Umbilical cord (tissue), 2 donors: ENCODE results near the gene FRMPD4. TPM values are rescaled to one million over a fixed set of nuclear protein-coding genes. Genes with fewer than 3 reads are reported as not detected.
"Not testable (repeated sequence)": the region's sequence is repeated elsewhere in the genome, so short reads cannot be mapped to it uniquely, and the experiment has no call there.

Experiments used
- DNase-seq: peaks from one replicate; pipeline ENCODE4 v3.0.0-alpha.2; 2015; ENCODE audit warnings: low spot score
- total RNA-seq: library from RNA; depleted of rRNA; stranded (reverse); fragments of >200 nt; gene quantifications from one replicate; pipeline ENCODE4 v1.2.3, GENCODE V29; 2014; ENCODE audit warnings: low replicate concordance; ENCODE audit not compliant: insufficient read depth

Gene FRMPD4
- total RNA-seq, 1 donor from 2014 or later, result 4.6 TPM

GRCh38 chrX:12497832-12498591, 359.7 kb downstream of the FRMPD4 start:
- DNase-seq, result no peak

DNA sequence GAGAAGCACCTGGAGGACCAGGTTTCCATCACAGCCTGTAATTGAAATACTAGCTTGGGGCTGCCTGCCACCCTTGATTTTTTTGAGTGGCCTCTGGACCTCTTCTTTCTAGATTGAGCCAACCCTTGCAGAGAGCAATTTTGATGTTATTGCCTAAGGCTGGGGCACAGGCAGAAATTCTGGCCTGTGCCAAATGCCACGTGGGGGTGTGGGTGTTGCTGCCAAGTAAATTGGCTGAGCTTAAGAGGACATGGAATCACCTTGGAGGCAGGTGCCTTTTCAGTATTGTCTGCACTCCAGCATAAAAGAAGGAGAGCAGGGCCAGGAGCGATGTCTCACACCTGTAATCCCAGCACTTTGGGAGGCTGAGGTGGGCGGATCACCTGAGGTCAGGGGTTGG, 366.9 kb downstream of the FRMPD4 start:
- no peak for DNase-seq

DNA sequence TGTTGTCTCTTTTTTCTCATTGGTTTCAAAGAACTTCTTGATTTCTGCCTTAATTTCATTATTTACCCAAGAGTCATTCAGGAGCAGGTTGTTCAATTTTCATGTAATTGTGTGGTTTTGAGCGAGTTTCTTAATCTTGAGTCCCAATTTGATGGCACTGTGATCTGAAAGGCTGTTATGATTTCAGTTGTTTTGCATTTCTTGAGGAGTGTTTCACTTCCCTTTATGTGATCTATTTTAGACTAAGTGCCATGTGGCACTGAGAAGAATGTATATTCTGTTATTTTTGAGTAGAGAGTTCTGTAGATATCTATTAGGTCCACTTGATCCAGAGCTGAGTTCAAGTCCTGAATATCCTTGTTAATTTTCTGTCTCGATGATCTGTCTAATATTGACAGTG, 377.1 kb downstream of the FRMPD4 start:
- DNase-seq, result not testable (repeated sequence)

GRCh38 chrX:12526306-12526705, 388.0 kb downstream of the FRMPD4 start:
- no peak for DNase-seq

- not testable (repeated sequence) for DNase-seq
Observed at GRCh38 chrX:12538096-12538495, 399.8 kb downstream of the FRMPD4 start.

- not testable (repeated sequence) for DNase-seq
Observed at GRCh38 chrX:12542251-12542650, 404.0 kb downstream of the FRMPD4 start.

DNA sequence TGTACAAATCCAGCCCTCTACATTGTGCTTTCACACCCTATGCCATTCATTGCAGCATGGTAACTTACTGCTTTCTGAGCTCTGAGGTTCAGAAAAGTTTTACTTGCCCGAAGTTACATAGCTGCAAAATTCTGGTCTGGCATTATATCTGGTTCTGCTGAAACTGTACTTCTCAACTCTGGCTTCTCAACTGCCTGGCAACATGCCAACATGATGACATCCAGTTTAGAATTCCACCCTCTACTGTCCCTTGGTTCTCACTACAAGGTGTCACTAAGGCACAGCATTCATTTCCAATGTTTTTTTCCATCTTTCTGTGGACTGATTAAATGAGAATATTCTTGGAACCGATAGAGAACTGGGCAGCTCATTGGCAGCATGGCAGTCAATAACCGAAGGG, 410.1 kb downstream of the FRMPD4 start:
- no peak for DNase-seq

GRCh38 chrX:12548746-12549145, 410.5 kb downstream of the FRMPD4 start:
- DNase-seq, result peak; percentile 19

DNA sequence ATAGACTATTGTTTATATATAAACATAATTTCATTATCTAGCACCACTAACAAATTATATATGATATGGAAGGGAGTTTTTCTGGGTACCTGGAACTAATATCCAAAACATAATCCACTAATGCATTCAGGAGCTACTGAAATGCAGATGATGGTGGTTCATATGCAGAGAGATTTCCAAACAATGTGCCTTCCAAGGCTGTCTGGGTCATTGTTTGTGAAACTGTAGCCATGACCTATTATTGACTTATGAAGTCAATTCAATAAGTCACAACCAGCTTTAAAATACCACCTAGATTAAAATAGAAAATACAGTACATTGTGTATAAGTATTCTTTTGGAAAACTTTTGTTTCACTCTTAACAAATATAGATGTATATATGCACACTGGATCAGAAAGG, 415.9 kb downstream of the FRMPD4 start:
- no peak for DNase-seq

- peak; percentile 46 for DNase-seq
Observed at GRCh38 chrX:12563121-12563520, 424.8 kb downstream of the FRMPD4 start.

GRCh38 chrX:12564221-12564620, 425.9 kb downstream of the FRMPD4 start:
- no peak for DNase-seq

GRCh38 chrX:12567857-12568256, 429.6 kb downstream of the FRMPD4 start:
- peak; percentile 6 for DNase-seq

DNA sequence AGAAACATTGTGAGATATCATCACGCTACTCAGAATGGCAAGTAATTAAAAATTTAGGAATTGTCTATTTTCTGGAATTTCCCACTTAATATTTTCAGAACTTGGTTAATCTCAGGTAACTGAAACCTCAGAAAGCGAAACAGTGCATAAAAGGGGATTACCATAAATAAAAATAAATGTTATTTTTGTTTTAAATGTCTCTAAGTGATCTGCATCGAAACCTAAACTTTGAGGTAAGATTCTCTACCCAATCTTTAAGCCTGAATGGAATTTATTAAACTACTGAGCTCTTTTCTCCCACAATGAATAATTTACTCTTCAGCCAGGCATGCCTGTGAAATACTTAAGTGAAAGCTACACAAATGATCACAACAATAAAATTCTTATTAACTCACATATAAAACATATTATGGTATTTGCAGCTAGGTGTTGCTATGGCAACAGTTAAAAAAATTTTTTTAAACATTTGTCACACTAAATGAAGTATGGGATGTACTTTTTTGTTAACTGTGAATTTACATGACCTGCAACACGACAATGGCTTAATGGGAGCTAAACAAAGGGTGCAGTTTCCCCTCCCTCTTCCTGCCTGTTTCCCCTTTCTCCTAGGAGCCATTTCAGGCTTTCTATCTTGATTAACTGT, 432.7 kb downstream of the FRMPD4 start:
- no peak for DNase-seq

GRCh38 chrX:12579311-12579710, 441.0 kb downstream of the FRMPD4 start:
- no peak for DNase-seq

DNA sequence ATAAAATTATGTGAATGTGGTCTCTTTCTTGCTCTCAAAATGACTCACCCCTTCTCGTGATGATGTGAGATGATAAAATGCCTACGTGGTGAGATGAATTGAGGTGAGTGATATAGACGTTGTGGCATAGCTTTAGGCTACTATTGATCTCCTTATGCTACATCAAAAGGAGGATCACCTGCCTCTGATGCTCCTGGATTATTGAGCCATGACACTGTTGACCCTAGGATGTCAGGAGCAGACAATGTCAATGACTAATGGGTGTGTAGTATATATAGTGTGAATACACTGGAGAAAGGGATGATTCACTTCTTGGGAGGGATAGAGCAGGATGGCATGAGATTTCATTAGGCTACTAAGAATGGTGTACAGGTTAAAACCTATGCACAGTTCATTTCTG, 442.3 kb downstream of the FRMPD4 start:
- no peak for DNase-seq

GRCh38 chrX:12581546-12581945, 443.3 kb downstream of the FRMPD4 start:
- no peak for DNase-seq

GRCh38 chrX:12582649-12583048, 444.4 kb downstream of the FRMPD4 start:
- DNase-seq, result no peak

DNA sequence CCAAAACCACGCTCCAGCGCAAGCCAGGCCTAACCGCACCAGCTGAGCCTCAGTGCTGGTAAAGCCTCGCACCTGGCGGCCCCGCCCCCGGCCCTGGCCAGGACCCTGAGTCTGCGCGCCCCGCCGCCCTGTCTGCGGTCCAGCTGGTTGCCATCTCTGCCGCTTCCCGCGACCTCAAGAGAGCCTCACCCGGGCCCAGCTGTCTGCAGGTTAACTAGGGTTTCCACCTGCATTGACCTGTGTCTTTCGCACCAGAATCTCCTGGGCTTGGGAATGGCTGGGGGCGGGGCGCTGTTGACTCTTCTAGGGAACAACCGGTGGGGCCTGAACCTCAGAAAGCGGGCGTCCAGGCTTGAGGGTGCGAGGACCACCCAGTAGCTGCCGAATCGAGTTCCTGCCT, 445.3 kb downstream of the FRMPD4 start:
- no peak for DNase-seq

GRCh38 chrX:12595720-12596119, 457.4 kb downstream of the FRMPD4 start:
- peak; percentile 0 for DNase-seq

DNA sequence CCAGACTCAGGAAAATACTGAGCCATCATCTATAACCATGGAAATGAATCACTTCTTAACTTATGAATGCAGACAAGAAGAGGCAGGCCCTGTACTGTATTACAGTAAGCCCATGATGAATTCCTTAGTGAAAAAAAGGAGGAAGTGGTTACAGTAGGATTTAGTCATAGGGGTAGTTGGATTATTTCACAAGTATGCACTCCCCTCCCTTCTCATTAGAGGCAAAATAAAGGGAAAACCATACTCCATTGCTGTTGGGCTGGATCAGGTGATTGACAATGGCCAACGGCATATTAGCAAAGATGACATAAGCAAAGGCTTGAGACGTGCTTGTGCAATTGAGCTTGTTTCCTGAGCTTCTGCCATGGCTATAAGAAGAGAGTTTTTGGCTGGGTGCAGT, 471.8 kb downstream of the FRMPD4 start:
- peak; percentile 30 for DNase-seq

DNA sequence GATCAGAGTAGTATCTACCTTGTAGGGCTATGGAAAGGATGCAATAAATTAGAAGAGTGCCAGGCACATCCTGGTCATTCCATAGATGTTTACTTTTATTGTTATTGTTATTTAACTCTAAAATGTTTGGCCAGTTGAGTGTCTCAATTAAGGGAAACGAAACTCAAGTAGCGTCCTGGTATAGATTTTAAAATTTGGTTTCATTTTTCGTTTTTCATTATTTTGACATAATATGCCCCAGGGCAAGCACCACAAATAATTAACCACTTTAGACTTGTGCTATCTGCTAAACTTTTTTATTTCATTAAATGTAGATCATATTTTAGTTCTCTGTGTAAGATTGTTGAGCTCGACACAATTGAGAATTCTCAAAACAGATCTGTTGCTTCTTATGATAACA, 473.2 kb downstream of the FRMPD4 start:
- DNase-seq, result no peak

- no peak for DNase-seq
Observed at GRCh38 chrX:12614266-12614665, 476.0 kb downstream of the FRMPD4 start.

DNA sequence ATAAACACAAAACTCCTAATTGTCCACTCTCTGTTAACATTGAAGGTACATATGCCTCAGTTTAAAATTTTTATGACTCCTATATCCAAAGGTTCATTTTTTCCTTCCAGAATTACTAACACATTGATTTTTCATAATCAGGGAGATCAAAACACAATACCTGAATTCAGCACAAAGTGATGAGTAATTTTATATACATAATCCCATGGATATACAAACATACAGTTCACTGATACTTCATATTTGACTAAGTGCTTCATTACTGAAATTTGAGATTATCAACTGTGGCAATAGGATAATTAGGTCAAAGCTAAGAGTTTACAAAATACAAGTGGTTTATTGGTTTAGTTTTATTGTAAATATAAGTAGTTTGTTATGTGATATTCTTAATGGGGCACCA, 476.8 kb downstream of the FRMPD4 start:
- no peak for DNase-seq
